Left ventricle myocardium inferior (tissue), 1 donor: Measurements from ENCODE around the gene HSD3B1. TPM values are rescaled to one million over a fixed set of nuclear protein-coding genes. Genes with fewer than 3 reads are reported as not detected.

ENCODE experiments used
- DNase-seq: peaks from one replicate; pipeline ENCODE4 v3.0.0-alpha.2; 2020
- H3K27ac ChIP-seq: fragments of 200-600 bp; replicated peaks from 2 replicates; pipeline ENCODE4 v1.8.0; 2021
- H3K27me3 ChIP-seq: fragments of 200-600 bp; 2 replicates; pipeline ENCODE4 v1.8.0; 2021; ENCODE audit warnings: low read depth
- H3K36me3 ChIP-seq: fragments of 200-600 bp; 2 replicates; pipeline ENCODE4 v1.8.0; 2021
- H3K4me1 ChIP-seq: fragments of 200-600 bp; 2 replicates; pipeline ENCODE4 v1.8.0; 2021
- H3K4me3 ChIP-seq: fragments of 200-600 bp; 2 replicates; pipeline ENCODE4 v1.8.0; 2021; ENCODE audit warnings: mild to moderate bottlenecking, moderate library complexity
- H3K9me3 ChIP-seq: fragments of 200-600 bp; replicated peaks from 2 replicates; pipeline ENCODE4 v1.8.0; 2021
- intact Hi-C: fragments of 100-400 bp; cut with micrococcal nuclease; formaldehyde crosslinking; loops from one replicate; pipeline ENCODE4 v1.11.0; 2022
- total RNA-seq: library from RNA; stranded (reverse); fragmentation: NEBNext Ultra II Directional; extraction: Animal tissue kit (Norgen Biotek cat#: 25700); gene quantifications from one replicate; pipeline ENCODE4 v1.2.1, GENCODE V29; 2021
- TF ChIP-seq, protein P1 (sequence below): fragments of 200-600 bp; IDR thresholded peaks from 2 replicates; pipeline ENCODE4 v1.8.0; 2021; ENCODE audit warnings: antibody characterized with exemption, mild to moderate bottlenecking, borderline replicate concordance
- donor health status: DM: no; HTN: yes; CAD: no; lungs with severe emphysema.

The HSD3B1 gene
- total RNA-seq, 1 donor from 2014 or later: not detected

DNA sequence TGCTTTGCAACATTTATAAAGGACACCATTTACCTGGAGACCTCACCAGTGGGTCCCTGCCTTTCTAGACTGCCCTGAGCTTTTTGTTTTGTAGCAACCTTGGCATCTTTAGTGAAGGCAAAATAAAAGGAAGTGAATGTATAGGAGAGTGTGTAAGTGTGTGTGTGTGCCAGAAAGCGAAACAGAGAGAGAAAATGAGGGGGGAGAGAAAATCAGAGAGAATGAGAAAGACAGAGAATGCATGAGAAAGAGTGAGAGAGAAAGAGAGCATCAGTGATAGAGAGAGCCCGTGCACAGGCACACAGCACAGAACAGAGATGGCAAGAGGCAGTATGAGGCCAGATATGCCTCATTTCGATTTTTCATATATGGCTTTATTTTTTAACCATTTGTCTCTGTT, 57.5 kb downstream of the HSD3B1 start:
- intact Hi-C loops: no loop called here
- no peak for DNase-seq
- Histone ChIP-seq H3K9me3 (no peaks in the 10 kb centered on the region), H3K4me1 (no peaks in the 10 kb centered on the region), H3K4me3 (no peak overlapping the region), H3K36me3 (no peaks in the 10 kb centered on the region), H3K27ac (no peak overlapping the region), H3K27me3 (no peaks in the 10 kb centered on the region)
- TF ChIP-seq, protein P1, sequence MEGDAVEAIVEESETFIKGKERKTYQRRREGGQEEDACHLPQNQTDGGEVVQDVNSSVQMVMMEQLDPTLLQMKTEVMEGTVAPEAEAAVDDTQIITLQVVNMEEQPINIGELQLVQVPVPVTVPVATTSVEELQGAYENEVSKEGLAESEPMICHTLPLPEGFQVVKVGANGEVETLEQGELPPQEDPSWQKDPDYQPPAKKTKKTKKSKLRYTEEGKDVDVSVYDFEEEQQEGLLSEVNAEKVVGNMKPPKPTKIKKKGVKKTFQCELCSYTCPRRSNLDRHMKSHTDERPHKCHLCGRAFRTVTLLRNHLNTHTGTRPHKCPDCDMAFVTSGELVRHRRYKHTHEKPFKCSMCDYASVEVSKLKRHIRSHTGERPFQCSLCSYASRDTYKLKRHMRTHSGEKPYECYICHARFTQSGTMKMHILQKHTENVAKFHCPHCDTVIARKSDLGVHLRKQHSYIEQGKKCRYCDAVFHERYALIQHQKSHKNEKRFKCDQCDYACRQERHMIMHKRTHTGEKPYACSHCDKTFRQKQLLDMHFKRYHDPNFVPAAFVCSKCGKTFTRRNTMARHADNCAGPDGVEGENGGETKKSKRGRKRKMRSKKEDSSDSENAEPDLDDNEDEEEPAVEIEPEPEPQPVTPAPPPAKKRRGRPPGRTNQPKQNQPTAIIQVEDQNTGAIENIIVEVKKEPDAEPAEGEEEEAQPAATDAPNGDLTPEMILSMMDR: no peak

Other genes with a start within 250 kb of the HSD3B1 start
- gene HAO2, start 138.4 kb upstream of the HSD3B1 start, total RNA-seq: not detected
- not detected for gene HSD3B2, start 92.1 kb upstream of the HSD3B1 start, total RNA-seq
- 9.4 TPM for gene ZNF697, start 141.1 kb downstream of the HSD3B1 start, total RNA-seq
- 6.4 TPM for gene PHGDH, start 204.7 kb downstream of the HSD3B1 start, total RNA-seq